B cell (primary cell): ENCODE data around the gene DEF6. TPM values are rescaled to one million over a fixed set of nuclear protein-coding genes. Genes with fewer than 3 reads are reported as not detected.

Experiments used
- ATAC-seq: fragments of 200-7000 bp; cut with Tn5 transposase; one replicate; pipeline ENCODE4 v1.10.0; 2021; ENCODE audit warnings: low read depth, mild to moderate bottlenecking, moderate number of reproducible peaks, moderate library complexity
- CTCF ChIA-PET: fragments of 350-600 bp; sonication (Branson Sonifier 250); formaldehyde crosslinking; loops from one replicate; lab custom pipeline; 2021; ENCODE audit warnings: antibody characterized with exemption, inconsistent platforms; lab: Charles Lee
- POLR2A ChIA-PET: fragments of 350-600 bp; sonication (Branson Sonifier 250); formaldehyde crosslinking; loops from one replicate; lab custom pipeline; 2021; ENCODE audit warnings: antibody characterized with exemption; lab: Charles Lee
- DNase-seq: peaks from one replicate; pipeline ENCODE4 v3.0.0; 2013
- H2AFZ ChIP-seq: 2 replicates; pipeline ENCODE4 v1.6.1; 2012; ENCODE audit warnings: mild to moderate bottlenecking, low read depth, low read length; ENCODE audit not compliant: insufficient read depth, poor library complexity, severe bottlenecking
- H3K27ac ChIP-seq, 2 donors: 1 replicate in 1 of 2; 2 replicates in 1 of 2; pipeline ENCODE4 v1.5.1; 2012 to 2013; ENCODE audit warnings: low read length in 2 of 2, mild to moderate bottlenecking in 2 of 2, moderate library complexity in 1 of 2
- H3K27me3 ChIP-seq, 4 experiments: fragments of 200-600 bp in 1 of 4; sonication (generic) in 1 of 4; replicated peaks in 1 of 4; 1 replicate in 2 of 4; 2 replicates in 2 of 4; pipeline versions ENCODE4 v1.6.1 to v1.7.0; 2013 to 2016; ENCODE audit warnings: low read length in 3 of 4, mild to moderate bottlenecking in 2 of 4, mixed read lengths in 1 of 4, moderate library complexity in 1 of 4; ENCODE audit not compliant: insufficient read depth in 4 of 4, control insufficient read depth in 3 of 4; ENCODE audit errors: control extremely low read depth in 1 of 4
- H3K36me3 ChIP-seq, 2 experiments: replicated peaks in 1 of 2; 1 replicate in 1 of 2; 2 replicates in 1 of 2; pipeline versions ENCODE4 v1.6.1 to v1.7.1; 2013; ENCODE audit warnings: low read length in 1 of 2; ENCODE audit not compliant: insufficient read depth in 2 of 2, control insufficient read depth in 1 of 2; ENCODE audit errors: control extremely low read depth in 1 of 2, extremely low read depth in 1 of 2
- H3K4me1 ChIP-seq, 2 donors: fragments of 200-600 bp in 1 of 2; sonication (generic) in 1 of 2; 1 replicate in 1 of 2; 2 replicates in 1 of 2; pipeline versions ENCODE4 v1.5.1 to v1.6.1; 2013 to 2017; ENCODE audit warnings: low read length in 2 of 2; ENCODE audit not compliant: control insufficient read depth in 2 of 2, insufficient read depth in 2 of 2
- H3K4me2 ChIP-seq: replicated peaks from 2 replicates; pipeline ENCODE3; 2012; ENCODE audit warnings: mild to moderate bottlenecking, low read depth, low read length; ENCODE audit not compliant: poor library complexity, severe bottlenecking
- H3K4me3 ChIP-seq, 5 experiments: fragments of 200-600 bp in 1 of 5; sonication (generic) in 1 of 5; 1 replicate in 3 of 5; 2 replicates in 2 of 5; pipeline versions ENCODE4 v1.5.1 to v1.7.0; 2011 to 2016; ENCODE audit warnings: low read length in 4 of 5, mild to moderate bottlenecking in 4 of 5, low read depth in 2 of 5, control low read depth in 1 of 5, moderate library complexity in 1 of 5; ENCODE audit not compliant: insufficient read depth in 1 of 5; ENCODE audit errors: control extremely low read depth in 1 of 5, extremely low read depth in 1 of 5
- H3K79me2 ChIP-seq: fragments of 200-600 bp; sonication (generic); one replicate; pipeline ENCODE4 v1.6.0; 2016; ENCODE audit warnings: low read length; ENCODE audit not compliant: control insufficient read depth, insufficient read depth
- H3K9ac ChIP-seq: fragments of 200-600 bp; sonication (generic); 2 replicates; pipeline ENCODE4 v1.6.1; 2017; ENCODE audit warnings: mild to moderate bottlenecking, low read length, moderate library complexity
- H3K9me3 ChIP-seq, 3 donors: one replicate each; pipeline versions ENCODE4 v1.6.1 to v1.7.1; 2013; ENCODE audit warnings: low read length in 2 of 3; ENCODE audit not compliant: control insufficient read depth in 2 of 3, insufficient read depth in 1 of 3; ENCODE audit errors: control extremely low read depth in 1 of 3
- H4K20me1 ChIP-seq: 2 replicates; pipeline ENCODE4 v1.6.0; 2012; ENCODE audit warnings: mild to moderate bottlenecking, low read length; ENCODE audit not compliant: insufficient read depth, control insufficient read depth, poor library complexity, severe bottlenecking
- H3K27ac Mint-ChIP-seq: one replicate; pipeline ENCODE4 v1.8.0; 2021; ENCODE audit warnings: mixed read lengths
- H3K27me3 Mint-ChIP-seq: one replicate; pipeline ENCODE4 v1.8.0; 2021; ENCODE audit warnings: mixed read lengths
- H3K4me1 Mint-ChIP-seq: one replicate; pipeline ENCODE4 v1.8.0; 2021; ENCODE audit warnings: mixed read lengths
- H3K4me3 Mint-ChIP-seq: one replicate; pipeline ENCODE4 v1.8.0; 2021; ENCODE audit warnings: mixed read lengths
- H3K9me3 Mint-ChIP-seq: one replicate; pipeline ENCODE4 v1.8.0; 2022; ENCODE audit warnings: mixed read lengths; ENCODE audit not compliant: insufficient read depth
- CTCF ChIP-seq: fragments of 200-600 bp; IDR thresholded peaks from one replicate; pipeline ENCODE4 v1.8.0; 2022; ENCODE audit warnings: antibody characterized with exemption, mild to moderate bottlenecking
- EZH2 ChIP-seq: IDR thresholded peaks from 2 replicates; pipeline ENCODE4 v1.6.1; 2012; ENCODE audit warnings: borderline replicate concordance, low read depth, mild to moderate bottlenecking, moderate library complexity, low read length; ENCODE audit not compliant: insufficient read depth, poor library complexity, severe bottlenecking
- WGBS: methylation state at CpG from one replicate; pipeline ENCODE4 v1.1.5; 2013; ENCODE audit warnings: missing lambda C conversion rate; ENCODE audit not compliant: insufficient coverage; 5-methylcytosine and 5-hydroxymethylcytosine counted together
- intact Hi-C: fragments of 100-400 bp; cut with micrococcal nuclease; formaldehyde crosslinking; loops from one replicate; pipeline ENCODE4 v1.10.0; 2022
- polyA plus RNA-seq: library from polyadenylated mRNA; depleted of rRNA; stranded (reverse); fragments of >200 nt; gene quantifications from 2 replicates; pipeline ENCODE4 v1.2.3, GENCODE V29; 2012
- total RNA-seq, 2 donors: library from RNA; stranded (reverse); fragments of 120-200 nt in 1 of 2; gene quantifications; 1 replicate in 1 of 2; 2 replicates in 1 of 2; pipeline versions ENCODE4 v1.2.3 to v1.2.4, GENCODE V29; 2013 to 2022

DEF6 gene
- total and polyA plus RNA-seq, 2 donors (not counting 1 experiment from before 2014, with no cell fraction given) = 105 to 159 TPM

- Histone ChIP-seq H3K4me1 (peaks cover 17 to 33% of the 10 kb centered on the region in 2 donors), H4K20me1 (peaks cover 39% of the 10 kb centered on the region), H3K36me3 (peaks cover 6 to 53% of the 10 kb centered on the region in 2 experiments), H3K27ac (no peak overlapping the region), H3K4me2 (no peak overlapping the region), H3K9me3 (no peaks in the 10 kb centered on the region), H3K9ac (no peak overlapping the region), H3K79me2 (peaks cover 71% of the 10 kb centered on the region), H2AFZ (no peak overlapping the region), H3K4me3 (no peak overlapping the region), H3K27me3 (no peaks in the 10 kb centered on the region)
- DNase-seq (no peak), ATAC-seq (no peak)
- H3K9me3 Mint-ChIP-seq = no peaks in the 10 kb centered on the region
- CTCF ChIA-PET = no interaction called here
- H3K4me1 Mint-ChIP-seq = peaks cover 39% of the 10 kb centered on the region
- WGBS = 89% methylated on average over 1 of the region's 2 CpGs
- POLR2A ChIA-PET = no interaction called here
- peak overlapping the region; percentile 15 for H3K27ac Mint-ChIP-seq
- TF ChIP-seq CTCF (no peak), EZH2 (no peak)
- H3K4me3 Mint-ChIP-seq = no peak overlapping the region
- intact Hi-C loops = no loop called here
- no peaks in the 10 kb centered on the region for H3K27me3 Mint-ChIP-seq
Measured at GRCh38 chr6:35352735-35353134, 55.1 kb downstream of the DEF6 start.

- Histone ChIP-seq H3K4me2 (no peak overlapping the region), H3K27ac (no peak overlapping the region), H3K36me3 (peaks cover 6 to 52% of the 10 kb centered on the region in 2 experiments), H3K27me3 (no peaks in the 10 kb centered on the region), H3K9me3 (no peaks in the 10 kb centered on the region), H4K20me1 (peaks cover 50% of the 10 kb centered on the region), H3K4me1 (peaks cover 0 to 22% of the 10 kb centered on the region in 2 donors), H3K79me2 (peaks cover 86% of the 10 kb centered on the region), H3K9ac (no peak overlapping the region), H2AFZ (no peak overlapping the region), H3K4me3 (no peak overlapping the region)
- 95% methylated on average over 5 of the region's 13 CpGs for WGBS
- ChIA-PET CTCF (interaction anchor here (0.7 to 1.9 kb wide), 3 partner anchors 11 to 95 kb away, joined by 4 to 7 read pairs (median 5); no protein-coding TSS in a partner anchor), POLR2A (interaction anchor here (0.5 kb wide), 1 partner anchor 10 kb away, joined by 4 read pairs; no protein-coding TSS in a partner anchor)
- peak overlapping the region; percentile 5 for H3K4me3 Mint-ChIP-seq
- ATAC-seq (no peak), DNase-seq (no peak)
- no peaks in the 10 kb centered on the region for H3K9me3 Mint-ChIP-seq
- TF ChIP-seq EZH2 (no peak), CTCF (no peak)
- peaks cover 40% of the 10 kb centered on the region for H3K4me1 Mint-ChIP-seq
- no peaks in the 10 kb centered on the region for H3K27me3 Mint-ChIP-seq
- intact Hi-C loops = no loop called here
- peak overlapping the region; percentile 2 for H3K27ac Mint-ChIP-seq
Measured at GRCh38 chr6:35354361-35355135, 56.9 kb downstream of the DEF6 start.
